SK-N-SH (cell line): ENCODE measurements around the gene RPAIN.

Source experiments
- ELF1 ChIP-seq: IDR thresholded peaks from 2 replicates; pipeline ENCODE4 v1.4.0; 2012
- GABPA ChIP-seq: IDR thresholded peaks from 2 replicates; pipeline ENCODE4 v1.4.0; 2012; ENCODE audit warnings: low read depth, mild to moderate bottlenecking
- NRF1 ChIP-seq: IDR thresholded peaks from 2 replicates; pipeline ENCODE4 v1.6.1; 2012; ENCODE audit warnings: low read depth, mild to moderate bottlenecking, low read length
- POLR2AphosphoS5 ChIP-seq: IDR thresholded peaks from 2 replicates; pipeline ENCODE4 v1.6.1; 2012; ENCODE audit warnings: low read depth, low read length
- TAF1 ChIP-seq: IDR thresholded peaks from 2 replicates; pipeline ENCODE4 v1.6.1; 2012; ENCODE audit warnings: low read depth, mild to moderate bottlenecking, low read length, moderate library complexity, borderline replicate concordance
- TCF12 ChIP-seq: IDR thresholded peaks from 2 replicates; pipeline ENCODE4 v1.4.0; 2012
- TF ChIP-seq, protein P1 (sequence below): fragments of 200-600 bp; sonication (generic); IDR thresholded peaks from 2 replicates; pipeline ENCODE4 v1.6.1; 2017; ENCODE audit warnings: antibody characterized with exemption, mild to moderate bottlenecking, moderate library complexity

DNA sequence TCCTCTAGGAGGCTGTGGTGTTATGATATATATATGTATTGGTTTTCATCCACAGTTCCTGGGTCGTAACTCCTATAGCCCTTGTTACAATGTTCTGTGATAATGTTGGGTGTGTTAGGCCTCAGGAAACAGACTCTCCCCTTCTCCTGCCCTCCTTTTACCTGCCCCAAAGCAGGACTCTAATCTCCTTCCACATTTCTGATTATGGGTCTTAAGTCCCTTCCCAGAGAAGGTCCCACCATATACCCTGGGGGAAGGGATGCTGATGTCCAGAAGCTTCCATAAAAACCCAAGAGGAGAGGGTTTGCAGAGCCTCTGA, 19.4 kb downstream of the RPAIN start:
- TF ChIP-seq TCF12 = no peak
- TF ChIP-seq, protein P1, sequence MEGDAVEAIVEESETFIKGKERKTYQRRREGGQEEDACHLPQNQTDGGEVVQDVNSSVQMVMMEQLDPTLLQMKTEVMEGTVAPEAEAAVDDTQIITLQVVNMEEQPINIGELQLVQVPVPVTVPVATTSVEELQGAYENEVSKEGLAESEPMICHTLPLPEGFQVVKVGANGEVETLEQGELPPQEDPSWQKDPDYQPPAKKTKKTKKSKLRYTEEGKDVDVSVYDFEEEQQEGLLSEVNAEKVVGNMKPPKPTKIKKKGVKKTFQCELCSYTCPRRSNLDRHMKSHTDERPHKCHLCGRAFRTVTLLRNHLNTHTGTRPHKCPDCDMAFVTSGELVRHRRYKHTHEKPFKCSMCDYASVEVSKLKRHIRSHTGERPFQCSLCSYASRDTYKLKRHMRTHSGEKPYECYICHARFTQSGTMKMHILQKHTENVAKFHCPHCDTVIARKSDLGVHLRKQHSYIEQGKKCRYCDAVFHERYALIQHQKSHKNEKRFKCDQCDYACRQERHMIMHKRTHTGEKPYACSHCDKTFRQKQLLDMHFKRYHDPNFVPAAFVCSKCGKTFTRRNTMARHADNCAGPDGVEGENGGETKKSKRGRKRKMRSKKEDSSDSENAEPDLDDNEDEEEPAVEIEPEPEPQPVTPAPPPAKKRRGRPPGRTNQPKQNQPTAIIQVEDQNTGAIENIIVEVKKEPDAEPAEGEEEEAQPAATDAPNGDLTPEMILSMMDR = no peak
- no peak for TF ChIP-seq POLR2AphosphoS5
- no peak for TF ChIP-seq TAF1
- TF ChIP-seq GABPA = no peak
- no peak for TF ChIP-seq NRF1
- no peak for TF ChIP-seq ELF1
